ENCODE data around the gene NPDC1.
"Not testable (repeated sequence)": the region's sequence is repeated elsewhere in the genome, so short reads cannot be mapped to it uniquely, and the experiment has no call there.

Gene NPDC1

DNA sequence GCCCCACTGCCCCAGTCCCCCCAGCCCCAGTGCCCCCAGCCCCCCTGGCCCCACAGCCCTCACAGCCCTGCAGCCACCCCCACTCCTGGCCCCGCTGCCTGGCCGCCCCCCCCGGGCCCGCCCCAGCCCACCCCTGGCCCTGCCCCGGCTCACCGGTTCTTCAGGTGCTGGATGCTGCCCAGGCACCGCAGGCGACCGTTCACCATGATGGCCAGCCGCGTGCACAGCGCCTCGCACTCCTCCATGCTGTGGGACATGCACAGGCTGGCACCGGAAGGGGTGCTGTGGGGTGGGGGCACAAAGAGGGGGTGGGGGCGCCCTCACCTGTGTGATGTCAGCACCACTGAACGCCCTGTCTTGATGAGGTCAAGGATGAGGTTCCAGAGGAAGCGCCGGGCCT, 36.8 kb downstream of the NPDC1 start:
- no peak for DNase-seq

DNA sequence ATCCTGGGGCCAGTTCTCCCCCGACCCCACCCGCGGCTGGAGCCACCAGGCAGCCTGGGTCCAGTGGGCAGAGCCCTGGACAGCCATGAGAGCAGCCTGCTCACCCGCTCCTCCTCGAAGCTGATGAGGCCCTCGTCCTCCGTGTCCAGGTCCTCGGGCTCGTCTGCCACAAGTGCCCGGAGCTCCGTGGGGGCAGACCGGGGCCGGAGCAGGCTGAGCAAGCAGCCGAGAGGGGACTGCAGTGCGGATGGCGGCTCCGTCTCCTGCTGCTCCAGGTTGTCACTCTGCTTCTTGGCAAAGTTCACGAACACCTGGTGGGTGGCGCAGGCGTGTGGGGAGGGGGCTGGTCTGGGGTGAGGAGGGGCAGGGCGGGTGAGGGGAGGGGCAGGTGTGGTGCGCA, 37.7 kb downstream of the NPDC1 start:
- no peak for DNase-seq

- DNase-seq, result no peak
These were observed 38.1 kb downstream of the NPDC1 start for GRCh38 chr9:137007816-137008270.

GRCh38 chr9:137007108-137007815, 38.7 kb downstream of the NPDC1 start:
- DNase-seq, result no peak

DNA sequence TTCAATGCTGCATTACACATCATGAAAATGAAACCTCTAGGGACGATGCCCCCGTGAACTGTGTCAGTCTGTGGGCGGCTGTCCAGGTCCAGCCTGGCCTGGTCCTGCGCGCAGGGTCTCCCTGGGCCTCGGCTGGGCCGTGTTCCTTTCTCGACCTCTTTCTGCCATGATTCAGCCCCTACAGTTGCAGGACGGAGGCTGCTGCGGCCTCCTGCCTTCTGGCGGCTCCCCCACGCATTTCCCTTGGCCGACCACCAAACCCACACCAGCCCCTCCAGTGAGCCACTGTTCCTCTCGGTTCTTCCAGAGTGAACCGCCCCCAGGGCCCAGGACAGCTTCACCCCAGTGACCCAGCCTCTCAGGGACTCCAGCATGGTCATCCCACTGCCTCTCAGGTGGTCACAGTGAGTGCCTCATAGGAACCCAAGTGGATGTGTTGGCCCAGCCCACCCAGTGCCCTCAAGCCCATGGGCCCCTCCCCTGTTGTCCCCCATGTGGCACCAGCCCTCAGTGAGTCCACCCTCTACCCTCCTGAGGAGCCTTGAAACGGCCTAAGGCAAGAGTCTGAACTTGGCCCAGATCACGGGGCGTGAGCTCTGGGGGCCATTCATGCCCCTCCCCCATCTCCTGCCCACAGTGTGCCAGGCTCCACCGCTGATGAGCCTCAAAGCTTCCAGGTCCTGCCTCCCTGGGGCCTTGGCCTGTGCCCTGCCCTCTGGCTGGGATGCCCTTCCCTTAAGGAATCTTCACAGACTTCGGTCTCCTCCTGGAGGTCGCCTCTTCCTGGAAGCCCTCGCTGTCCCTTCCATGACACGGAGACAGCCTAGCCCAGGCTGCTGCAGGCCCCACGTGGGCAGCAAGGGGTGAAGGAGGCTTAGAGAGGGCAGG, 39.6 kb downstream of the NPDC1 start:
- DNase-seq, result peak; percentile 50

- DNase-seq, result not testable (repeated sequence)
These were observed 41.7 kb downstream of the NPDC1 start for GRCh38 chr9:137004285-137004684.

- no peak for DNase-seq
These were observed 43.3 kb downstream of the NPDC1 start for GRCh38 chr9:137002646-137003041.

DNA sequence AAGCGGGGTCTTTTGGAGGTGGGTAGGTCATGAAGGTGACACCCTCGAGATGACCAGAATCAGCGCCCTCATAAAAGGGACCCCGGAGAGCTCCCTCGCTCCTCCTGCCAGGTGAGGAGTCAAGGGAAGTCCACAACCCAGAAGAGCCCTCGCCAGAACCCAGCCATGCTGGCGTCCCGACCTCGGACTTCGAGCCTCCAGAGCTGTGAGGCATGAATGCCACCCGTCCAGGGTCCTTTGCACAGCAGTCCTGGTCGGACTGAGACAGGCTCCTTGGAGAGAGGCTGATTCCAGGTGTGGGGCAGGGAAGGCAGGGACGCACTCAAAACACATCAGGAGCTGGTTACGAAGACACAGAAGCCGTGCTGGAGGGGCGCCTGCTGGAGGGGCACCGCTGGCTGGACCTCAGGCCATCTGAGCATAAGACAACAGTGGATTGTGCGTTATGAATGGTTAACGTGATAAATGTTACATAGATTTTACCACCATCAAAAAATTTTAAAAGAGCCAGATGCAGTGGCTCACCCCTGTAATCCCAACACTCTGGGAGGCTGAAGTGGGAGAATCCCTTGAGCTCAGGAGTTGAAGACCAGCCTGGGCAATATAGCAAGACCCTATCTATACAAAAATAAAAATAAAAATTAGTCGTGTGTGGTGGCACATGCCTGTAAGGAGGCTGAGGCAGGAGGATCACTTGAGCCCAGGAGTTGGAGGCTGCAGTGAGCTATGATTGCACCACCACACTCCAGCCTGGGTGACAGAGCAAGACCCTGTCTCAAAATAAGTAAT, 43.9 kb downstream of the NPDC1 start:
- DNase-seq, result no peak

DNA sequence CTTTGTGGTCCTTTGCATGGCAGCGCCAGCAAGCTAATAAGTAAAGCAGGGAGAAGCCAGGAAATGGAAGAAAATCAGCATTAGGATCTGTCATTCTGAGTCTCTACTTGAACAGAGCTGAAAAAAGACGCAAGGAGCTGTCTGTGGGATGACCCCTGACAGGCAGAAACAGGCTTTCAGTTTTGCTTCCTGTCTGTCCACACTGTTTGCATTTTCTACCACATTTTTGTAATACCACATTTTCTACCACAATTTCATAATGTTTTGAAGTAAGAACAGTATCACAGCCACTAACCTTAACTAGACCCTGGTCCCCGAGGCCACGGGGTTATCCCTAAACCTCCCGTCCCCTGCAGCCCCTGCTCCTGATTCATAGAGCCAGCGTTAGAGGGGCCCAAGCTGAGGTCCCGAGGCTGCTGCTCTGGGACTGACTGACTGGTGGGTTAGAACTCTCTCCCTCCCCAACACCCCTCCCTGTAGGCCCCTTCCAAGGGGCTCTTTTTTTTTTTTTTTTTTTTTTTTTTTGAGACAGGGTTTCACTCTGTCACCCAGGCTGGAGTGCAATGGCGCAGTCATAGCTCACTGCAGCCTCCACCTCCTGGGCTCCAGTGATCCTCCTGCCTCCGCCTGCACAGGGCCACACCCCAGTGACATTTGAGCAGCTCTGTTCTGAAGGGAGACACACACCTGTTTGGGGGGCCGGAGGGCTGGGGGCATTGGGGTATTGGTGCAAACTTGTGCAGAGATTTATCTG, 45.6 kb downstream of the NPDC1 start:
- peak; percentile 75 for DNase-seq

GRCh38 chr9:136997830-136998234, 48.1 kb downstream of the NPDC1 start:
- DNase-seq, result no peak

DNA sequence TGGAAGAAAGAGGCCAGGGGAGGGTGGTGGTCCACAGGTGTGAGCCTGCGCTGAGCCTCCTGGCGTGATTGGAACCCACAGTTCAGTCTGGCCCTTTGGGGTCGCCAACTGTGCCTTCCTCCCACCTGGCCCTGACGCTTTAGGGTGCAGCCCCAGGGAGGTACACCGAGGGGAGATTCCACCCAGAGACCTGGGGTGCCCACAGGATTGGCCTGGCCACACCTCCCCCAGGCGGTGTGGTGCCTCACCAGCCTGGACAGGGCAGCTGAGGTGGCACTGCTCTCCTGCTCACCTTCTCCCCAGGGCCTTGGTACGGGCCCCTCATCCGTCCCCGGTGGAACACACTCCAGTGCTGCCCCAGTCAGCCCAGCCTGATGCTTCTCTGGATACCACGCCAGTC, 48.6 kb downstream of the NPDC1 start:
- DNase-seq, result no peak

DNA sequence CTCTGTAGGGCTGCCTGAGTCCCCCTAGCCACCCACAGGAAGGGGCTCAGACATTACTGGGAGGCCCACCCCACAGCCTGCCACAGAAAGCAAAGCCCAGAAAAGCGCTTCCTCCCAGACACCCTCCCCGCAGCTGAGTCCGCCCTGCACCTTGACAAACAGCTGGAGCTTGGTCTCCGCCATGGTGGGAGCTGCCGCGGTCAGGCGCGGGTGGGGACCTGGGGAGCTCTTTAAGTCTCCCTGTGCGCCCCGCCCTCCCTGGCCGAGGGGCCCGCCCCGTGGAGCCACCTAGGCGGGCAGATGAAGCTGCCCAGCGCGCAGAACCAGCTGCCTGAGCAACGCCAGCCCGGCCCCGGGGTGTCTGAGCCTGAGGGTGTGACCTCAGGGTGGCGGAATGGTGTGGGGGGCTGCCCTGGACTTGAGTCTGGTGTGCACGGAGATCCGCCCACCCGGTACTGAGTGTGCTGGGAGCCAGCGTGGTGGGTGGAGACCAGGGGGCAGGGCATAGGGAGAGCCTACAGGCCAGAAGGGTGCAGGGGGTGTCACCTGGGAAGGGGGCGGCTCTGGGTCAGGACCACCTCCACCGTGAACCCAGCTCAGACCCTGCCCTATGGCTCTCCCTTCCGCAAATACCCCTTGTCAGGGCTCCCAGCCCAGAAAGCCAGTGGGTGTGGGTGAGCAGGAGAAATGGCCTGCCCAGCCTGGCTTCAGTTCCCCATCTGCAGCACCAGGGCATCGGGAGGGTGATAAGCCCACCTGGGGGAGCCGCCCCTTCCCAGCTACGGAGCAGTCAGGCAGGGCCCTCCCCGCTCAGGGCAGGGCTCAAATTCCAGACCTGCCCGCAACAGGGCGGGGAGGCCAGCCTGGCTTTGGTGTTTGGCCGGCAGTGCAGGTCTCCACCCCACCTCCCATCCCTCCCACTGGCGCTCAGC, 49.4 kb downstream of the NPDC1 start, which contains the start of gene CLIC3:
Gene CLIC3, minus strand, starts transcription at position 208 of the 932 bp plus-strand sequence. Its CDS starts 25 bp downstream, at position 183.
- DNase-seq, result peak; percentile 75

- DNase-seq, result no peak
These were observed 50.1 kb downstream of the NPDC1 start for GRCh38 chr9:136995772-136996311.

DNA sequence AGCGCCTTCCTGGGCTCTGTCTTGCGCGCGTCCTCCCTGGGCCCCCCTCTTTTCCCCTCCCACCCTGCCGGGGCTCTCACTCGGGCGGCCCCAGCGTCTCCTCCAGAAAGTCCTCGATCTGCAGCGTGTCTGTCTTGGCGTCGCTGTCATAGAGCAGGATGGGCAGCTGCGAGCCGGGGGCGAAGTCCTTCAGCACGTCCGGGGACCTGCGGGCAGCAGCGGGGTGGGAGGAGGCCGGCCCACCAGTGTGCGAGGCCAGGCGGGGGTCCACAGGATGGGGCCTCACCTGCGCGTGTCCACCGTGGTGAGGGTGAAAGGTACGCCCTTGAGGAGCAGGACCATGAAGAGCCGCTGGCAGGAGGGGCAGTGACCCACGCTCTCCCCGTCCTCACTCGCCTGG, 50.6 kb downstream of the NPDC1 start:
- DNase-seq, result no peak

DNA sequence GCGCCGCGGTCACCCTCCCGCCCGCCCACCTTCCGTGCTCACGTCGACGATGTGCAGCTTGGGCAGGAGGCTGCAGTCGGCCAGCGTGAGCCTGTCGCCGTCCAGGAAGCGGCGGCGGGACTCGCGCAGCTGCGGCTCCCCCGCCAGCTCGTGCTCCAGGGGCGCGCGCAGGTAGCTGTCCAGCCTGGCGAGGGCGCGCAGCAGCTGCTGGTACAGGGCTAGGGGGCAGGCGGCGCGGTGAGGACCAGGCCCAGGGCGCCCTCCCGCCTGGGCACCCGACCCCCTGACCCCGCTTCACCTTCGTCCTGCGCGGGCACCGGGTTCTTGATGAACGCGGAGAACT, 51.1 kb downstream of the NPDC1 start:
- DNase-seq, result no peak

DNA sequence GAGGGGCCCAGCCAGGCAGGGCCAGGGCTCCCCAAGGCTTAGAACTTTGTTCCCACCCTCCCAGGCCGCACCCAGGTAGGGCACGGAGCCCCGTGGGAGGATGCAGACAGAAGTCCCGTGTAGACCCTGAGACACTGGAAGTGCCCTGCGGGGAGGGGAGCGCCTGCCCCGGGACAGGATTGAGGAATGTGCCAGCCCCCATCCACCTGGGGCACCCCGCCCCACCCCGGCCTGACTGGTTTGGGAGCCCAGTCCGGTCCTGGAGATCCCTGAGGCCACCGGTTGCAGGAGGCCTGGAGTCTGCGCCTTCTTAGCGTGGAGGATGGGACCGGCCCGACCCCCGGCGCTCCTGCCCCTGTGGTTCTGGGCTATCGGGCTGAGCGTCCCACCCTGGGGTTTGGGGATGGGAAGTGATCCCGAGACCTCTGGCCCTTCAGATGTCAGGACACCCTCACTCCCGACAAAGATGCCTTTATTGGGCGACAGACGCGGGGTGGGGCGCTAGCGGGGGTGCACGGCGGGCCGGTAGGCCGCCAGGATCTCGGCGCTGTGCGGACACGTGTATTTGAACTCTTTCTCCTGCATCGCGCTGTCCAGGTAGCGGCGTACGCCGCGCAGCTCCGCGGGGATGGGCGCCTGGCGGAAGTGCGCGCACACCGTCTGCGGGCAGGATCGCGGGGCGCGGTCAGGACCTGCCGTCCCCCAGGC, 51.6 kb downstream of the NPDC1 start:
- no peak for DNase-seq

DNA sequence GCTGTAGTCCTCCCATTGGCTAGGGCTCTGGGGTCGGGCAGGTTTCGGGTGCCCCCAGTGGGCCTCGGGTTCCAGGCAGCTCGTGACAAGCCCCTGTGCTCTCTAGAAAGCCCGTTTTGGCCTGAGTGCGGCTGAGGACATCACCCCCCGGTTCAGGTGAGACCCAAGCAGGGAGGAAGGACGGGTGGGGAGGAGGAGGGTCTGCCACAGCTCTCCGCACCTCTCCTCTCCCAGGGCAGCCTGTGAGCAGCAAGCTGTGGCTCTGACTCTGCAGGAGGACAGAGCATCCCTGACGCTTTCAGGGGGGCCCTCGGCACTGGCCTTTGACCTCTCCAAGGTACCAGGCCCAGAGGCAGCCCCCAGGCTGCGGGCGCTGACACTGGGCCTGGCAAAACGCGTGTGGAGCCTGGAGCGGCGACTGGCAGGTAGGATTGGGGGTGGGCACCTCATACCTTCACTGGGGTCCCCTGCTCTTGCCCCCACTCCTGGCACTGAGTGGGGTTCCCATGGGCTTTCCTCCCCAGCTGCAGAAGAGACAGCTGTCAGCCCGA, 53.1 kb downstream of the NPDC1 start:
- no peak for DNase-seq

DNA sequence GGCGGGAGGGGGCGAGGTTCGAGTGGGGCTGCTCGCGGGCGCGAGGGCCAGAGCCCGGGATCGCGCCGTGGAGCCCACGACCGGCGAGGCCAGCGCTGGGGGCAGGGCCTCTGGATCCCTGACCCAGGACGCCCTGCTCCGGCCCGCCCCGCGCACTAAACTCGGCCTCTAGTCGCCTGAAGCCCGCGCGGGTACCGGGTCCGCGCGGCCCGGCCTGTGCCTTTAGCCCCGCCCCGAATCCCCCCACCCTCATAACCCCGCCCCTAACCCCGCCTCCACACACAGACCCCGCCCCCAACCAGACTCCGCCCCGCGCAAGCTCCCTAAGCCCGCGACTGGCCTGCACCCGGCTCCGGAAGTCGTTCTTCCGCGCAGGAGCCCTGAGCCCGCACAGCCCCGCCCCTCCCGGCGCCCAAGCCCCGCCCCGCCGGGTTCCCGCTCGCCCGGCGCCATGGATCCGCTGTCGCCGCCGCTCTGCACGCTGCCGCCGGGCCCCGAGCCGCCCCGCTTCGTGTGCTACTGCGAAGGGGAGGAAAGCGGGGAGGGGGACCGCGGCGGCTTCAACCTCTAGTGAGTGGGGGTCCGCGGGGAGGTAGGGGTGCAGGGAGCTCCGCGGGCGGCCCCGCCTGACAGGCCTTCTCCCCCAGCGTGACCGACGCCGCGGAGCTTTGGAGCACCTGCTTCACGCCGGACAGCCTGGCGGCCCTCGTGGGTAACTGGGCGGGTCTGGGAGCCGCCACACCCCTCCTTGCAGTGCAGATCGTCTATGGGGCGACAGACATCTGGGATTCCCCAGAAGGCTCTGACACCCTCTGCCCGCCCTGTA, 53.8 kb downstream of the NPDC1 start, which contains the start of gene PAXX:
Gene PAXX, plus strand, starts transcription at position 430 of the 826 bp plus-strand sequence. Its CDS starts 22 bp downstream, at position 452.
- peak; percentile 97 for DNase-seq

All from hematopoietic multipotent progenitor cell treated with erythropoietin and hydrocortisone succinate and interleukin-3 and kit ligand, for 4 days (in vitro differentiated cells).